ENCODE measurements around the gene GRIP2.

GRCh38 chr3:14479591-14479990 is 60.6 kb downstream of the GRIP2 start:
- TF ChIP-seq GATA2 (IDR thresholded peaks at IDR 0.05; ENCODE audit: low read depth, low read length) (no peak), GATA3 (IDR thresholded peaks at IDR 0.05; ENCODE audit: low read depth, low read length) (no peak)
